MCF 10A (cell line): ENCODE data around the gene FHL2. TPM values are rescaled to one million over a fixed set of nuclear protein-coding genes. Genes with fewer than 3 reads are reported as not detected.

Source experiments
- BruUV-seq: library from RNA; stranded (reverse); fragments of 400-500 nt; replicated peaks from 2 replicates; lab custom pipeline; 2021; lab: Mats Ljungman, UMichigan
- CTCF ChIA-PET: fragments of 300-600 bp; sonication (Branson Sonifier 250); formaldehyde crosslinking; extraction: SDS; loops from one replicate; lab custom pipeline; 2021; ENCODE audit warnings: antibody characterized with exemption, inconsistent platforms; lab: Yijun Ruan, JAX
- POLR2A ChIA-PET: fragments of 300-600, 350-650 bp; sonication (Branson Sonifier 250); formaldehyde crosslinking; extraction: SDS; loops from one replicate; lab custom pipeline; 2020; ENCODE audit warnings: antibody characterized with exemption, inconsistent platforms; lab: Yijun Ruan, JAX
- DNase-seq: peaks from one replicate; pipeline ENCODE4 v3.0.0-alpha.2; 2018; ENCODE audit not compliant: unreplicated experiment
- H3K27ac Mint-ChIP-seq: one replicate; pipeline ENCODE4 v1.8.0; 2022; ENCODE audit warnings: mild to moderate bottlenecking, low read depth, mixed read lengths; ENCODE audit not compliant: unreplicated experiment
- H3K27me3 Mint-ChIP-seq: one replicate; pipeline ENCODE4 v1.8.0; 2022; ENCODE audit warnings: mixed read lengths; ENCODE audit not compliant: insufficient read depth, unreplicated experiment
- H3K36me3 Mint-ChIP-seq: one replicate; pipeline ENCODE4 v1.8.0; 2022; ENCODE audit warnings: mild to moderate bottlenecking, moderate library complexity, mixed read lengths; ENCODE audit not compliant: insufficient read depth, unreplicated experiment
- H3K4me1 Mint-ChIP-seq: one replicate; pipeline ENCODE4 v1.8.0; 2022; ENCODE audit warnings: mixed read lengths; ENCODE audit not compliant: insufficient read depth, unreplicated experiment
- H3K4me3 Mint-ChIP-seq: one replicate; pipeline ENCODE4 v1.8.0; 2022; ENCODE audit warnings: mild to moderate bottlenecking, moderate library complexity, mixed read lengths; ENCODE audit not compliant: unreplicated experiment
- H3K9me3 Mint-ChIP-seq: one replicate; pipeline ENCODE4 v1.8.0; 2022; ENCODE audit warnings: mixed read lengths; ENCODE audit not compliant: unreplicated experiment
- CTCF ChIP-seq: fragments of 200-600 bp; IDR thresholded peaks from one replicate; pipeline ENCODE4 v1.8.0; 2022; ENCODE audit warnings: antibody characterized with exemption, mild to moderate bottlenecking; ENCODE audit not compliant: unreplicated experiment
- intact Hi-C: fragments of 100-400 bp; cut with micrococcal nuclease; formaldehyde crosslinking; loops from 2 replicates; pipeline ENCODE4 v1.14.1; 2022
- total RNA-seq: library from RNA; stranded (reverse); gene quantifications from 2 replicates; pipeline ENCODE4 v1.2.3, GENCODE V29; 2022

The FHL2 gene
- total RNA-seq, 1 experiment from 2014 or later: 93.2 TPM

GRCh38 chr2:105320651-105321215 is 78.1 kb downstream of the FHL2 start:
- Mint-ChIP-seq H3K4me3 (no peak overlapping the region), H3K27me3 (no peaks in the 10 kb centered on the region), H3K4me1 (peaks cover 17% of the 10 kb centered on the region), H3K27ac (no peak overlapping the region), H3K9me3 (no peaks in the 10 kb centered on the region), H3K36me3 (peaks cover 10% of the 10 kb centered on the region)
- DNase-seq: no peak
- TF ChIP-seq CTCF: no peak
- ChIA-PET CTCF (interaction anchor here (0.5 to 1.4 kb wide), 3 partner anchors 8 to 201 kb away, joined by 3 read pairs; no protein-coding TSS in a partner anchor), POLR2A (interaction anchor here (0.6 to 1.7 kb wide), 3 partner anchors 8 to 89 kb away, joined by 3 to 6 read pairs (median 4); no protein-coding TSS in a partner anchor)
- BruUV-seq: no TSS peak
- intact Hi-C loops: no loop called here

- no TSS peak for BruUV-seq
- Mint-ChIP-seq H3K4me1 (peaks cover 9% of the 10 kb centered on the region), H3K9me3 (no peaks in the 10 kb centered on the region), H3K4me3 (no peak overlapping the region), H3K27ac (no peak overlapping the region), H3K27me3 (no peaks in the 10 kb centered on the region), H3K36me3 (peaks cover 8% of the 10 kb centered on the region)
- intact Hi-C loops: no loop called here
- ChIA-PET CTCF (interaction anchor here (2.1 kb wide), 1 partner anchor 23 kb away, joined by 7 read pairs; no protein-coding TSS in a partner anchor), POLR2A (interaction anchor here (1.3 kb wide), 1 partner anchor 10 kb away, joined by 3 read pairs; no protein-coding TSS in a partner anchor)
- DNase-seq: no peak
- no peak for TF ChIP-seq CTCF
Measured at GRCh38 chr2:105317937-105318336, 80.9 kb downstream of the FHL2 start.

- BruUV-seq: no TSS peak
- intact Hi-C loops: no loop called here
- Mint-ChIP-seq H3K9me3 (no peaks in the 10 kb centered on the region), H3K4me1 (peaks cover 5% of the 10 kb centered on the region), H3K27ac (no peak overlapping the region), H3K27me3 (no peaks in the 10 kb centered on the region), H3K36me3 (peaks cover 11% of the 10 kb centered on the region), H3K4me3 (no peak overlapping the region)
- POLR2A ChIA-PET: no interaction called here
- no peak for DNase-seq
- CTCF ChIA-PET: interaction anchor here (0.6 kb wide), 1 partner anchor 35 kb away, joined by 3 read pairs; no protein-coding TSS in a partner anchor
- TF ChIP-seq CTCF: no peak
Measured at GRCh38 chr2:105315314-105315713, 83.5 kb downstream of the FHL2 start.

GRCh38 chr2:105313877-105314276 is 85.0 kb downstream of the FHL2 start:
- Mint-ChIP-seq H3K36me3 (peaks cover 9% of the 10 kb centered on the region), H3K27ac (no peak overlapping the region), H3K4me3 (no peak overlapping the region), H3K9me3 (no peaks in the 10 kb centered on the region), H3K4me1 (peaks cover 5% of the 10 kb centered on the region), H3K27me3 (no peaks in the 10 kb centered on the region)
- TF ChIP-seq CTCF: no peak
- no peak for DNase-seq
- ChIA-PET POLR2A (interaction anchor here (1.8 kb wide), 1 partner anchor 15 kb away, joined by 7 read pairs; no protein-coding TSS in a partner anchor), CTCF (interaction anchor here (0.7 to 0.9 kb wide), 2 partner anchors 75 to 1653 kb away, joined by 3 to 4 read pairs; no protein-coding TSS in a partner anchor)
- BruUV-seq: no TSS peak
- intact Hi-C loops: no loop called here

Other genes starting within 250 kb of the FHL2 start
- not detected in 2 replicates for gene GPR45, start 157.3 kb downstream of the FHL2 start, total RNA-seq
- gene TGFBRAP1, start 69.3 kb downstream of the FHL2 start, total RNA-seq: 16.8 and 19.3 TPM in 2 replicates
- 24.2 and 24.5 TPM in 2 replicates for gene C2orf49, start 61.5 kb downstream of the FHL2 start, total RNA-seq